ENCODE results near the gene ERCC1.

Gene ERCC1

DNA sequence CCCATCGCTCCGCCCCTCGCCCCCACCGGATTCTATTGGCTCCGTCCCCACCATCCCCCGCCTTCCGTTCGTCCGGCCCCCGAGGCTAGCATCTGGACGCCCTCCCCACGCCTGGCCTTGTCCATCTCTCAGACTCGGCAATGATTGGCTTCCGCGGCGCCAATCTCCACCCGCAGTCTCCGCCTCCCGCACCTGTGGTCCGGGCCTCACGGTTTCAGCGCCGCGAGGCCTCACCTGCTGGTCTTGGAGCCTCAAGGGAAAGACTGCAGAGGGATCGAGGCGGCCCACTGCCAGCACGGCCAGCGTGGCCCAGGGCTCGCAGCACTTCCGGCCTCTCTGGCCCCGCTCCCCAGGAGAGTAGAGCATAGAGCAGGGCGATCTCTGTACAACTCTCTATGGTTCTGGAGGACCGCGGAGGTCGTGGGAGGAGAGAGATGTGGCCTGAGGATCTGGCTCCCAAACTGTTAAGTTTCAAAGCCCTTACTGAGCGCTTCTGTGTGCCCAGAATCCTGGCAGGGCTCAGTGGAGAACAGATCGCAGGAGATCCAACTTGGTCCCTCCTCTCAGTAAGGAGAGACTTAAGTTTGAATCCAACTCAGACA lies at the start of gene ERCC1:
ERCC1 (minus strand) TSS at position 329 of the 602 bp plus-strand sequence. CDS start 543 bp downstream, outside the sequence.
- DNase-seq: peak; percentile 72 to 91

DNA sequence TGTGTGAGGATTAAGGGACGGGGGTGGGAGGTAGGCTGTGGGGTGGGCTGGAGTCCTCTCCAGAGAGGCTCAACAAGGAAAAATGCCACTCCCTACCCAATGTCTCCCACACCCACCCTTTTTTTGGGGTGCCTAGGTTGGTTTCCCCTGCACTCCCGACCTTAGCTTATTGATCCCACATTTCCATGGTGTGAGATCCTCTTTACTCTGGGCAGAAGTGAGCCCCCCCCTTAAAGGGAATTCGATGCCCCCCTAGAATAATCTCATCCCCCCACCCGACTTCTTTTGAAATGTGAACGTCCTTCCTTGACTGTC lies 49.6 kb upstream of the ERCC1 start:
- peak in 1 of 2 donors; percentile 66 for DNase-seq

DNA sequence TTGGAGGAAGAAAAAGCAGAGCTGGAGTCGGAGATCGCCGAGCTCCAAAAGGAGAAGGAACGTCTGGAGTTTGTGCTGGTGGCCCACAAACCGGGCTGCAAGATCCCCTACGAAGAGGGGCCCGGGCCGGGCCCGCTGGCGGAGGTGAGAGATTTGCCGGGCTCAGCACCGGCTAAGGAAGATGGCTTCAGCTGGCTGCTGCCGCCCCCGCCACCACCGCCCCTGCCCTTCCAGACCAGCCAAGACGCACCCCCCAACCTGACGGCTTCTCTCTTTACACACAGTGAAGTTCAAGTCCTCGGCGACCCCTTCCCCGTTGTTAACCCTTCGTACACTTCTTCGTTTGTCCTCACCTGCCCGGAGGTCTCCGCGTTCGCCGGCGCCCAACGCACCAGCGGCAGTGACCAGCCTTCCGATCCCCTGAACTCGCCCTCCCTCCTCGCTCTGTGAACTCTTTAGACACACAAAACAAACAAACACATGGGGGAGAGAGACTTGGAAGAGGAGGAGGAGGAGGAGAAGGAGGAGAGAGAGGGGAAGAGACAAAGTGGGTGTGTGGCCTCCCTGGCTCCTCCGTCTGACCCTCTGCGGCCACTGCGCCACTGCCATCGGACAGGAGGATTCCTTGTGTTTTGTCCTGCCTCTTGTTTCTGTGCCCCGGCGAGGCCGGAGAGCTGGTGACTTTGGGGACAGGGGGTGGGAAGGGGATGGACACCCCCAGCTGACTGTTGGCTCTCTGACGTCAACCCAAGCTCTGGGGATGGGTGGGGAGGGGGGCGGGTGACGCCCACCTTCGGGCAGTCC lies 49.0 kb upstream of the ERCC1 start:
- DNase-seq: peak; percentile 70 to 79

DNA sequence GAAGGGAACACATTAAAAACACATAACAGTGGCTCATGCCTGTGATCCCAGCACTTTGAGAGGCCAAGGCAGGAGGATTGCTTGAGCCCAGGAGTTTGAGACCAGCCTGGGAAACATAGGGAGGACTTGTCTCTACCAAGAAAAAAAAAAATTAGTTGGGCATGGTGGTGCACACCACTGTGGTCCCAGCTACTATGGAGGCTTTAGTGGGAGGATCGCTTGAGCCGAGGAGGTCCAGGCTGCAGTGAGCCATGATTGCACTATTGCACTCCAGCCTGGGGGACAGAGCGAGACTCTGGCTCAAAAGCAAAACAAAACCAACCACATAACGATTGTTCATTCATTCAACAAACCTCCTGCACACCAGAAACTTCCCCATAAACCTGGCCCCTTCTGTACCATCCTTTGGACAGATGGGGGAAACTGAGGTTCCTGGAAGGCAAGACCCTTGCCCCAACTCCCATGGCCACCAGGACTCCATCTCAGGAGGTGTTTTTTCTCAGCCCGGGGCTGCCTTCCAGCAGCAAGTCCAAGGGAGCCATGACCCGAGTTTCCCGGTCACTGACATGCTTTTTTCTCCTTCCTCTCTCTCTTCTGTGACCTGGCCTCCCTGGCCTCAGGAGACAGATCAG lies 48.3 kb upstream of the ERCC1 start:
- DNase-seq: peak; percentile 56 to 71

DNA sequence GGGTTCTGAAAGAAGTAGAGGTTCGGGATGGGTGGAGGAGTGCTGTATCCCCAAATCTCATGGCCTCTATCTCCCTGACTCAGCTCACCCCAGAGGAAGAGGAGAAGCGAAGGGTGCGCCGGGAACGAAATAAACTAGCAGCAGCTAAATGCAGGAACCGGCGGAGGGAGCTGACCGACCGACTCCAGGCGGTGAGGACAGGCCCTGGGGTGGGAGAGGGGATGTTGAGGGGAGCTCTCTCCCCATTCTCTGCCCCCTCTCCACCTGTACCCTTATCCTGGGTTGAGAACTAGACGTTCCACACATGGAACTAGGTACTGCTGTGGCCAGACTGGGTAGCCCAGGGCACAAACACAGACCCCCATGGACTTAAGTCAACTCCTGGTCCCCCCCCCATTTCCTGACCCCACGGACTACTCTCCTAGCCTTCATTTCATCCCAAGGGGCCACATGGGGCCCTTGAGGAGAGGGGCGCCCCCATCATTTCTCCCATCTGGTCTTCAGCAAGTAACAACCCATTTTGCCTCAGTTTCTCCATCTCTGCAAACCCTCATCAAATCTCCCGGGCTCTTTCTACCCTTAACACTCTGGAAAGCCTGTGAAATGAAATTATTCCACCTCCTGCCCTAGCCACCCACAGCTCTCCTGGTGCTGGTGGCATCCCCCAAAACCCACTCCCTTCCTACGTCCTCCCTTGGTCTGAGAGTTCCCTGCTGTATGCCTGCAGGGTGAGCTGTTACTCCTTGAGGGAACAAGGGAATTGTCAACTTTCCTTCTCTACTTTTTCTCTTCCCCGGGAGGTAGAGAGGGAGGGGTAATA lies 47.6 kb upstream of the ERCC1 start:
- DNase-seq: peak; percentile 49 to 60

DNA sequence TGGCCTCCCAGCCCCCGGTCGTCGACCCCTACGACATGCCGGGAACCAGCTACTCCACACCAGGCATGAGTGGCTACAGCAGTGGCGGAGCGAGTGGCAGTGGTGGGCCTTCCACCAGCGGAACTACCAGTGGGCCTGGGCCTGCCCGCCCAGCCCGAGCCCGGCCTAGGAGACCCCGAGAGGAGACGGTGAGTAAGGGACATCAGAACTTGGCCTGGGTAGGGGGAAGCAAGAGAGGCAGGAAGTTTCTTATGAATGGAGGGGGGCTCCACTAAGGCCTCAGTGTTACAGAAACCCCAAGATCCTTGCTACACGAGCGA lies 47.0 kb upstream of the ERCC1 start:
- DNase-seq: no peak

DNA sequence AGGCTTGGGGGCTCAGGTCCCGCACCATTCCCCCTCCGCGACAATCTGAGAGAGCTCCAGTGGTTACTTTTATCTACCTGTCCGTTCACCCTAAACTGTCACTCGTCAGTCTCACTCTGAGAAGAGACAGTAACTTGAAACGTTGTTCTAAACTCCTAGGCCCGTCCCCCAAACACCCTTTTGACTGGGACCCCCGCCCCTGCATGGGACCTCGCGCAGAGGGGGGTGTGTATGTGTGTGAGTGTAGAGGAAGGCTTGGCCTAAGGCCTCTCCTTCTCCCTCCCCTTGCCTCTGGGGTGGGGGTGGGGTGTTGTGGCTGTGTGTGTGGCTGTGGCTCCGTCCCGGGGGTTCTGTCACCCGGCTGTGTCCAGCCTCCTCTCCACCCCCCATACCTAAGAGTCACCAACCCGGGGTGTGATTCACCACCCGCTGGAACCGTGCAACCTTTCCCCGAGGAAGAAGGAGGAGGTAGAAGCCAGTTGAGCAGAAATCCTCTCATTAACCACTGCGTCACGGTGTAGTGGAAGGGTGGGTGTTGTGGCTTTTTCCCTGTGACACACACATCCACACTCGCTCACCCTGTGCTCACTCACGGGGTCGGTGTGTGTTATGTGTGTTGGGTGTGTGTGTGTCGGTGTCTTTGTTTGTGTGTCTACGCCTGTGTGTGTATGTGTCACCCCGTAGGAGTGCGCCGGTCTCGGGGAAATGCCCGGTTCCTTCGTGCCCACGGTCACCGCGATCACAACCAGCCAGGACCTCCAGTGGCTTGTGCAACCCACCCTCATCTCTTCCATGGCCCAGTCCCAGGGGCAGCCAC lies 46.4 kb upstream of the ERCC1 start:
- DNase-seq: peak; percentile 77 to 79

DNA sequence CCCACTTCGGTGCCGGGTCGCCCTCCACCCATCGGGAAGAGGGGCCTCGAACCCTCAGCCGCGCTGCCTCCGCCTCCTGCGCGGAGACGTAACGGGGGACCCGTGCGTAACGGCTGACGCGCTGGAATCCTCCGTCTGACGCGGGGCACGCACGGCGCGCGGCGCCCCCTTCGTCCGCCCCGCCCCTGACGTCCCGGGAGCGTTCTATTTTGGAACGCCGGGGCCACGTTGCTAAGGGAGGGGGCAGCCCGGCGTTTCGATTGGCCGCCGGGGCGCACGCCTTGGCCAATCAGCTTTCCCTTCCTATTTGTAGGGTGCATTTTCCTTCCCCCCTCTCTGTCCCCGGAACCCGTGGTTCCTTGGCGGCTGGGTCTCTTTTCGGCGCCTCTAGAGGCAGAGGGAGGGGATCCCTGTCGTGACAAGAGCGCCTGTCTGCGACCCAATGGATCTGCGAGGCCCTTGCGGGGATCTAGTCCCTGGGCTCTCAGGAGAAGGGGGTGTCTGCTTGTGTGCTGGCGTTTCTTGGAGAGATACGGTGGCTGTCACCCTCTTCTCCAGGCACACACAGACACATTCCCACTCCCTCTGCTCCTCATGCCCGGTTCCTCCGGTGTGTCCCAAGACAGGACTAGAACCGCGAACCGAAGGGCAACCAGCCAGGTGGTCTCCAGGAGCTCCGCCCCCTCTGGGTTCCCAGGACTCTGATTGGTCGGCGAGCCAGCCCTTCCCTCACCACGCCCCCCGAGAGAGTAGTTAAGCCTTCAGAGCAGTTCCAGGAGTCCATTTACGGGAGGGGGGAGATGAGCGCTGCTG lies 45.6 kb upstream of the ERCC1 start:
- peak; percentile 84 to 86 for DNase-seq

DNA sequence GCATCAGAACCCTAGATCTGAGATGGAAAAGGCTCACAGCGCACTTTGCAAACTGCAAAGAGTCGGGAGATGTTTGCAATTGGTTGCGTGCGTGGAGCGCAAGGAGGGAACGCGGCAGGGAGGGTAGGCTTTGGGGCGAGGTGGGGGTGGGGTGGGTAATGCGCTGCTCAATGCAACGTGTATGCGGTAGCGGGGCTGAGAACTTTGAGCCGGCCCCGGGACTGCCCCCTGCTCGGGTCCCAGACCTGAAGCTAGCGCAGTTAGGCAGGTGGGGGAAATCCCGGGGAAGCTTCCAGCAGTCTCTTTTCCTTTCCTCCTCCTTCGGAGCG lies 45.0 kb upstream of the ERCC1 start:
- DNase-seq: no peak

DNA sequence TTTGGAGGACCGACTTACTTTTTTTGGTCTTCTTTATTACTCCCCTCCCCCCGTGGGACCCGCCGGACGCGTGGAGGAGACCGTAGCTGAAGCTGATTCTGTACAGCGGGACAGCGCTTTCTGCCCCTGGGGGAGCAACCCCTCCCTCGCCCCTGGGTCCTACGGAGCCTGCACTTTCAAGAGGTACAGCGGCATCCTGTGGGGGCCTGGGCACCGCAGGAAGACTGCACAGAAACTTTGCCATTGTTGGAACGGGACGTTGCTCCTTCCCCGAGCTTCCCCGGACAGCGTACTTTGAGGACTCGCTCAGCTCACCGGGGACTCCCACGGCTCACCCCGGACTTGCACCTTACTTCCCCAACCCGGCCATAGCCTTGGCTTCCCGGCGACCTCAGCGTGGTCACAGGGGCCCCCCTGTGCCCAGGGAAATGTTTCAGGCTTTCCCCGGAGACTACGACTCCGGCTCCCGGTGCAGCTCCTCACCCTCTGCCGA lies 44.5 kb upstream of the ERCC1 start:
- no peak for DNase-seq

DNA sequence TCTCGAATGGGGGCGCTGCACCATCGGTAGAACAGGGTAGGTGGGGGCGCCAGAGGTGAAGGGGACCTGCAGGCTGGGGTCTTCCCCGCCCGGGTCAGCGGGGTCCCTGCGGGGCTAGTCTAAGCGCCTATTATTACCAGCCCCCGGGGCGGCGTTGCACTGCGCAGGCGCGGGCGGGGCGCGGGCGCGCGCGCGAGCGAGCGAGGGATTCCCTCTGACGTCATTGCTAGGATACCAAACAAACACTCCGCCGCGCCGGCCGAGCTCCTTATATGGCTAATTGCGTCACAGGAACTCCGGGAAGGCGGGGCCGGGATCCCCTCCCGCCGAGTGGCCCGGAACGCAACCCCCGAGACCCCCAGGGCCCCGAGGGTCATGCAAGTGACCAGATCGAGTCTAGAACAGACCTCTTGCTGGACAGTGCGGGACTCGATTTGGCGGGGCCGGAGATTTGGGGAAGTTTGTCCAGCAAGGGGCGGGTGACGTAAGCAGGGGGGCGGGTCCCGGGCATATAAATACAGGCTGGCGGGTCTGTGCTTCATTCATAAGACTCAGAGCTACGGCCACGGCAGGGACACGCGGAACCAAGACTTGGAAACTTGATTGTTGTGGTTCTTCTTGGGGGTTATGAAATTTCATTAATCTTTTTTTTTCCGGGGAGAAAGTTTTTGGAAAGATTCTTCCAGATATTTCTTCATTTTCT lies 43.9 kb upstream of the ERCC1 start, which contains the start of gene FOSB:
FOSB (plus strand) TSS at position 541 of the 703 bp plus-strand sequence. CDS start 591 bp downstream, outside the sequence.
- DNase-seq: peak; percentile 96

DNA sequence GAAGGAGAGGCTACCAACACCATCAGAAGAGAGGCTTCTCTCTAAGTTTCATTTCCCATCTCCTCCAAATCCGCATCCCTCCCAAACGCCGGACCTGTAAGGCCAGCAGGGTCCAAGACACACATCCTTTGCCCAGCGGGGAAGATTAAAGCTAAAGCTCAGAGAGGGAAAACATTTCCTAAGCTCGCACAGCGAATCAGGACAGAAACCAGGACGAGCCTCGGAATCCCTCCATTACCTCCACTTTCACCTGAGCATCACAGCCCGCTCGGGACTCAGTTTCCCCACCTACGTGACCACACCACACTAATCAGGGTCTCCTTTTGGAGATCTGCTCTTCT lies 43.4 kb upstream of the ERCC1 start:
- DNase-seq: no peak

DNA sequence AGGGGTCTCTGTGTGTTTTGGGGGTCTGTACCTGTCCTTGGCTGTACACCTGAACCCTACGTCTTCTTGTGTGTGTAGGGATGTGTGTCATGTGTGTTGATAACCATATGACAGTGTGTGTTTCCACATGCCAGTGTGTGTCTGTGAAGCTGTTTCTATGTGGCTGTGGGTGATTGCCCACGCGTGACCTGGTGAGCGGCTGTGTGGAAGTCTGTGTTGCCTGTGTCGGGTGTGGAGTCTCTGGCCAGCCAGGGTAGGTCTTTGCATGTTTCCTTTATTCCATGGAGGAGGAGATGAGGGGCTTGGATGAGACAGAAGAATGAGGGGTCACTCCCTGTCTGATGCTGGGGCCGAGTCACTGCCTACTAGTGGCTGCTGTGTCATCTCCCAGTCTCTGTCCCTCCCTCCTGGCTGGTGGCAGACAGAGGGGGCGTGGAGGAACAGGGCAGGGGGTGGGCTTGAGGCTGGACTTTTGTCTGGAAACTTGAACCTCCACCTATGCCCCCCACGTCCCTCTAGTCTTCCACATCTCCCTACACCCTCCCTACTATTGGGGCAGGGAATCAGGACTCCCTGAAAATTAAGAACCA lies 41.2 kb upstream of the ERCC1 start:
- DNase-seq: no peak

DNA sequence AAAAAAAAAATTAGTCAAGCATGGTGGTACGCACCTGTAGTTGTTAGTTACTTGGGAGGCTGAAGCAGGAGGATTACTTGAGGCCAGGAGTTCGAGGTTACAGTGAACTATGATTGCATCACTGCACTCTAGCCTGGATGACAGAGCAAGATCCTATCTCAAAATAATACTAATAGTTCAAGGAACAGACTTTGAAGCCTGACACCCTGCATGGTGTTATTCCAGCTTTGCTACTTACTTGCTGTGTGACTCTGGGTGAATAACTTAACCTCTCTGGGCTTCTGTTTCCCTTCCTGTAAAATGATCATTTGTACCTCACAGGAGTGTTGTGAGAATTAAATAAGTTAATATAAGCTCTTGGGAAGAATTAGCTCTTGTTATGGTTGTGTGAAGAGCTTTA lies 40.6 kb upstream of the ERCC1 start:
- DNase-seq: no peak

DNA sequence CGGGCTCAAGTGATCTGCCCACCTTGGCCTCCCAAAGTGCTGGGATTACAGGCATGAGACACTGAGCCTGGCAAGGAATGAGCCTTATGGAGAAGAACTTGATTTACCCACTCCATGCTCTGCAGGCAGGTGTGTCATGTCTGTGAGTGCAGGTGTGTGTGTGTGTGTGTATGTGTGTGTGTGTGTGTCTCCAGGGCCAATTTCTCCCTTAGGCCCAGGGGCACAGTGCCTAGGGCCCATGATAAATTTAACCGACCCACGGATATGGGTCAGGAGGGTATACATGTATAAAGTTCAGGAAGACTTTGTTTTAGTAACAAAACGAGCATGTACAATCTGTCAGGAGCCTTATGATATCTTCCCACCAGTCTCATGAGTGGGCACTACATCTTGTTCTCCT lies 39.5 kb upstream of the ERCC1 start:
- DNase-seq: no peak

DNA sequence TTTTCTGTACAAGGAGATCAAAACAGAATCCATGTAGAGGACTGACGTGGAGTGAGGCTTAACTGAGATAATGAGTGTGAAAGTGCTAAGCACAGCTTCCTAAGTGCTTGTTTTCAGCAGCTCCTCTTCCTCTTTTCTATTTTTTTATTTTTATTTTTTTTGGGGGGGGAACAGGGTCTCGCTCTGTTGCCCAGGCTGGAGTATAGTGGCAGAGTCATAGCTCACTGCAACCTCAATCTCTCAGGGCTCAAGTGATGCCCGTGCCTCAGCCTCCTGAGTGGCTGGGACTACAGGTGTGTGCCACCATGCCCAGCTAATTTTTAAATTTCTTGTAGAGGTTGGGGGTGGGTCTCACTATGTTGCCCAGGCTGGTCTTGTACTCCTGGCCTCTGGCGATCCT lies 38.5 kb upstream of the ERCC1 start:
- no peak for DNase-seq

DNA sequence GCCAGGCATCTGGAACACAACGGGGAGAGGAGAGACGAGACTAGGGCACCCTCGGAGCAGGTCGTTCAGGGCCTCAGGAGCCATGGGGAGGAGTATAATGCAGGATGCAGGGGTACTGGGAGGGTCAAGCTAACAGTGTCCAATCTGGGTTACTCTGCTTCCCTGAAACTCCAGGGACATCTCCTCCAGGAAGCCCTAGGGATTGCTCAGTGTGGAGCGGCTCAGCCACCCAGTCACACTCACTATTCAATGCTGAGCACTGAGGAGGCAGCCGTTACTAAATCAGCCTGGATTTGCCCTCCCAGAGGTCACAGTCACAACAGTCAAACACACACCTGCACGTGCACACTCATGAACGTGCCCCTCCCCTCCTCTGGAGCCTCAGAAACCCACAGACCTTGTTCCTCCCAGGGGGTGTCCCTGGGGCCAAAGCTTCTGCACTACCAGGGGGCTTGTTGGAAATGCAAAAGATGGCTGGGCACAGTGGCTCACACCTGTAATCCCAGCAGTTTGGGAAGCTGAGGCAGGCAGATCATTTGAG lies 37.2 kb upstream of the ERCC1 start:
- no peak for DNase-seq

DNA sequence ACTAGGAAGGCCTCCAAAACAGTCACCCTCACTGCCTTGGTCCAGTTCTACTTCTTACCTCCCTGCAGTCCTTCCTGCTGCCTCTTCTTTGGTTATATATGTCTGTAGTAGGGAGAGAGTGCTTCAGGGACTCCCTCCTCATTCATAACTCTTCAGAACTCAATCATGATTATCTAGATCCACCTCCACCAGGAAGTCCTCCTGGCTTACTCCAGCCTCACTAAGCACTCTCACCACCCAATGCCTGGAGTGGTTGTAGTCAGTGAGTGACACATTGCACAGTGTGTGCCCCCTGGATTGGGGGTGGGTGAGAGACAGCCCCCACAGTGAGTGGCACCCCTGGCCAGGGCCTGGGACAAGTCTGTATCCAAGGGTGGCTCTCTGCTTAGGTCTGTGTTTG lies 34.1 kb upstream of the ERCC1 start:
- no peak for DNase-seq

DNA sequence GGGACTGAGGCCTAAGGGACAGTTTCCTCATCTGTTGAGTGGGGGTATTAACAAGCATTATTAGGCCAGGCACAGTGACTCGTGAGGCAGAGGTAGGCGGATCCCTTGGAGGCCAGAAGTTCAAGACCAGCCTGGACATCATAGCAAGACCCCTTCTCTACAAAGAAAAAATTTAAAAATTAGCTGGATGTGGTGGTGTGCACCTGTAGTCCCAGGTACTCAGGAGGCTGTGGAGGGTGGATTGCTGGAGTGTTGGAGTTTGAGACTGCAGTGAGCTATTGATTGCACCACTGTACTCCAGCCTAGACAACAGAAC lies 32.7 kb upstream of the ERCC1 start:
- DNase-seq: no peak

DNA sequence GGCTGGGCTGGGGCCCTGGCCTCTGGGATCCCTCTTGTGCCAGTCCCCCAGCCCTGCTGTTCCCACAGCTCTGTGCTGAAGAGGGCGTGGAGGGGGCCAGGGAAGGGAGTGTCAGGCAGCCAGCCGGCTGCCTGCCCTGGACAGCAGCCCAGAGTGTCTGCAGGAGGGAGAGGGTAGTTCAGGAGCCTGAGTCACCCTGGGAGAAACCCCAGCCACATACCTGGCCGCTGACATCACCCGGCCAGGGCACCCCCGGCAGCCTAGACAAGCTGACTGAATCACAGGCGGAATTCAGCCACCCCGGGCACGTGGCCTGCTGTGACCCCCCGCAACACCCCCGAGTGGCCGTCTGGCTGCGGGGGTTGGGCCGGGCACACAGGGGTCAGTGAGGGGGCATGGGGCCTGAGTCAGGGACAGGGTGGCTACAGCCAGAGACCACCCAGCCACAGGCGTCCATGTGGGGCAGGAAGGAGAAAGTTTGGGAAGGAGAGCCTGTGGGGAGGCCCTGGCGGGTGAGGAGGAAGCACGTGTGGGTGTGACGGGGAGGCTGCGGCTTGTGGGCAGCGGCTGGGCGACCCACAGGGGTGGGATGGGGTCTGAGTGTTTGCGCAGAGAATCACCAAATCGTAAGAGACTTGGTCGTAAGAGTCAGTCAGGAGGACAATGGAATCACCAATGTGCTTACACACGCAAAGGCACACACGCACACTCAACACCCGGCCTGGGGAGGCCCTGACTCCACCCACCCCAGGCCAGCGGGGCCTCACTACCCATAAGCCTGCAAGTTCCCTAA lies 32.2 kb upstream of the ERCC1 start:
- DNase-seq: peak; percentile 76 to 90

Measured in CD4-positive, alpha-beta T cell treated with Interleukin-1 beta for 1 hour (primary cell).